Spleen (tissue), 7 donors: ENCODE measurements around the gene RPRD1B.

Experiments
- POLR2AphosphoS5 ChIP-seq, 3 donors: sonication (generic); formaldehyde crosslinking; IDR thresholded peaks; one replicate each; pipeline ENCODE4 v1.5.1; 2017; ENCODE audit warnings: antibody characterized with exemption in 3 of 3
- TF ChIP-seq, protein P1 (sequence below), 11 experiments: fragments of 200-600 bp in 7 of 11; fragments of 450-650 bp in 4 of 11; sonication (generic) in 4 of 11; IDR thresholded peaks in 8 of 11; conservative IDR thresholded peaks in 3 of 11; 1 replicate in 7 of 11; 2 replicates in 4 of 11; pipeline versions ENCODE4 v1.4.0 to v1.8.0; 2016 to 2021; ENCODE audit warnings: antibody characterized with exemption in 11 of 11, inconsistent platforms in 4 of 11, mild to moderate bottlenecking in 1 of 11
- donor health status: DM: no; HTN: no; CAD: no; lungs with moderate emphysema.
- donor health status: DM: no; HTN: no; CAD: no.
- donor health status: DM: no; HTN: no; CAD: no.

GRCh38 chr20:38017959-38018358 is 15.6 kb upstream of the RPRD1B start:
- TF ChIP-seq, protein P1, sequence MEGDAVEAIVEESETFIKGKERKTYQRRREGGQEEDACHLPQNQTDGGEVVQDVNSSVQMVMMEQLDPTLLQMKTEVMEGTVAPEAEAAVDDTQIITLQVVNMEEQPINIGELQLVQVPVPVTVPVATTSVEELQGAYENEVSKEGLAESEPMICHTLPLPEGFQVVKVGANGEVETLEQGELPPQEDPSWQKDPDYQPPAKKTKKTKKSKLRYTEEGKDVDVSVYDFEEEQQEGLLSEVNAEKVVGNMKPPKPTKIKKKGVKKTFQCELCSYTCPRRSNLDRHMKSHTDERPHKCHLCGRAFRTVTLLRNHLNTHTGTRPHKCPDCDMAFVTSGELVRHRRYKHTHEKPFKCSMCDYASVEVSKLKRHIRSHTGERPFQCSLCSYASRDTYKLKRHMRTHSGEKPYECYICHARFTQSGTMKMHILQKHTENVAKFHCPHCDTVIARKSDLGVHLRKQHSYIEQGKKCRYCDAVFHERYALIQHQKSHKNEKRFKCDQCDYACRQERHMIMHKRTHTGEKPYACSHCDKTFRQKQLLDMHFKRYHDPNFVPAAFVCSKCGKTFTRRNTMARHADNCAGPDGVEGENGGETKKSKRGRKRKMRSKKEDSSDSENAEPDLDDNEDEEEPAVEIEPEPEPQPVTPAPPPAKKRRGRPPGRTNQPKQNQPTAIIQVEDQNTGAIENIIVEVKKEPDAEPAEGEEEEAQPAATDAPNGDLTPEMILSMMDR (IDR thresholded peaks at IDR 0.05 in 8 of 11, conservative IDR thresholded peaks at IDR 0.05 in 3 of 11), result no peak
- TF ChIP-seq POLR2AphosphoS5 (IDR thresholded peaks at IDR 0.05), result no peak
